ENCODE measurements around the gene TRIO.

The TRIO gene

GRCh38 chr5:14440223-14440581 is 297.1 kb downstream of the TRIO start:
- POLR2A ChIA-PET = no interaction called here
- CTCF ChIA-PET = interaction anchor here (1.3 kb wide), 1 partner anchor 209 kb away, joined by 3 read pairs; no protein-coding TSS in a partner anchor

GRCh38 chr5:14440582-14441431 is 297.7 kb downstream of the TRIO start:
- TF ChIP-seq CTCF (IDR thresholded peaks at IDR 0.05; ENCODE audit: control extremely low read depth, extremely low read depth, low read depth, missing control alignments) = no peak
- CTCF ChIA-PET = interaction anchor here (1.3 kb wide), 1 partner anchor 208 kb away, joined by 3 read pairs; no protein-coding TSS in a partner anchor
- POLR2A ChIA-PET = no interaction called here
- no peak for DNase-seq (ENCODE audit: extremely low spot score)

More at GRCh38 chr5:14440223-14440581, 297.1 kb downstream of the TRIO start:
- DNase-seq (ENCODE audit: extremely low spot score) = no peak
- no peak for TF ChIP-seq CTCF (IDR thresholded peaks at IDR 0.05; ENCODE audit: control extremely low read depth, extremely low read depth, low read depth, missing control alignments)

- TF ChIP-seq CTCF (IDR thresholded peaks at IDR 0.05; ENCODE audit: control extremely low read depth, extremely low read depth, low read depth, missing control alignments) = no peak
- ChIA-PET CTCF (interaction anchor here (1.0 kb wide), 1 partner anchor 19 kb away, joined by 3 read pairs; no protein-coding TSS in a partner anchor), POLR2A (no interaction called here)
- DNase-seq (ENCODE audit: extremely low spot score) = no peak
Measured at GRCh38 chr5:14441641-14442040, 298.5 kb downstream of the TRIO start.

- ChIA-PET CTCF (interaction anchor here (1.0 kb wide), 1 partner anchor 20 kb away, joined by 3 read pairs; no protein-coding TSS in a partner anchor), POLR2A (no interaction called here)
- DNase-seq (ENCODE audit: extremely low spot score) = no peak
- TF ChIP-seq CTCF (IDR thresholded peaks at IDR 0.05; ENCODE audit: control extremely low read depth, extremely low read depth, low read depth, missing control alignments) = no peak
Measured at GRCh38 chr5:14442536-14442935, 299.4 kb downstream of the TRIO start.

GRCh38 chr5:14443671-14444093 is 300.5 kb downstream of the TRIO start:
- ChIA-PET POLR2A (no interaction called here), CTCF (no interaction called here)

GRCh38 chr5:14444161-14444560 is 301.0 kb downstream of the TRIO start:
- DNase-seq (ENCODE audit: extremely low spot score) = no peak

More at GRCh38 chr5:14443671-14444093, 300.5 kb downstream of the TRIO start:
- DNase-seq (ENCODE audit: extremely low spot score) = no peak
- TF ChIP-seq CTCF (IDR thresholded peaks at IDR 0.05; ENCODE audit: control extremely low read depth, extremely low read depth, low read depth, missing control alignments) = no peak

More at GRCh38 chr5:14444161-14444560, 301.0 kb downstream of the TRIO start:
- ChIA-PET CTCF (no interaction called here), POLR2A (no interaction called here)
- TF ChIP-seq CTCF (IDR thresholded peaks at IDR 0.05; ENCODE audit: control extremely low read depth, extremely low read depth, low read depth, missing control alignments) = no peak
